Activated CD8-positive, alpha-beta T cell treated with anti-CD3 and anti-CD28 coated beads for 36 hours (primary cell): Measurements from ENCODE around the gene NAPB. TPM values are rescaled to one million over a fixed set of nuclear protein-coding genes. Genes with fewer than 3 reads are reported as not detected.

Experiments
- ATAC-seq: fragments of 200-7000 bp; cut with Tn5 transposase; one replicate; pipeline ENCODE4 v1.10.0; 2021; ENCODE audit warnings: mild to moderate bottlenecking, moderate library complexity
- CTCF ChIA-PET: fragments of 350-600 bp; sonication (Branson Sonifier 250); formaldehyde crosslinking; loops from one replicate; lab custom pipeline; 2021; ENCODE audit warnings: antibody characterized with exemption; lab: Charles Lee
- POLR2A ChIA-PET: fragments of 350-600 bp; sonication (Branson Sonifier 250); formaldehyde crosslinking; loops from one replicate; lab custom pipeline; 2021; ENCODE audit warnings: antibody characterized with exemption; lab: Charles Lee
- DNase-seq: peaks from one replicate; pipeline ENCODE4 v3.0.0-alpha.2; 2020
- H3K27ac Mint-ChIP-seq: one replicate; pipeline ENCODE4 v1.8.0; 2021; ENCODE audit warnings: mild to moderate bottlenecking, mixed read lengths
- H3K27me3 Mint-ChIP-seq: one replicate; pipeline ENCODE4 v1.8.0; 2021; ENCODE audit warnings: mixed read lengths
- H3K36me3 Mint-ChIP-seq: one replicate; pipeline ENCODE4 v1.8.0; 2021; ENCODE audit warnings: low read depth, mixed read lengths
- H3K4me1 Mint-ChIP-seq: one replicate; pipeline ENCODE4 v1.8.0; 2021; ENCODE audit warnings: low read depth, mixed read lengths
- H3K4me3 Mint-ChIP-seq: one replicate; pipeline ENCODE4 v1.8.0; 2021; ENCODE audit warnings: mild to moderate bottlenecking, moderate library complexity, mixed read lengths
- H3K9me3 Mint-ChIP-seq: one replicate; pipeline ENCODE4 v1.8.0; 2021; ENCODE audit warnings: mixed read lengths
- intact Hi-C: fragments of 100-400 bp; cut with micrococcal nuclease; formaldehyde crosslinking; loops from one replicate; pipeline ENCODE4 v1.10.0; 2022
- total RNA-seq, 2 experiments: library from RNA; stranded (reverse); gene quantifications; one replicate each; pipeline ENCODE4 v1.2.3, GENCODE V29; 2021
- TF ChIP-seq, protein P1 (sequence below): fragments of 200-600 bp; IDR thresholded peaks from one replicate; pipeline ENCODE4 v1.8.0; 2022; ENCODE audit warnings: antibody characterized with exemption, mild to moderate bottlenecking

The NAPB gene
- total RNA-seq, 2 experiments from 2014 or later: 14.3 to 16.8 TPM

- intact Hi-C loops: loop anchor here (5.0 kb wide), 1 partner anchor 42 kb away; no protein-coding TSS in a partner anchor
- H3K9me3 Mint-ChIP-seq: no peaks in the 10 kb centered on the region
- peaks cover 5% of the 10 kb centered on the region for H3K36me3 Mint-ChIP-seq
- ChIA-PET POLR2A (interaction anchor here (1.6 kb wide), 1 partner anchor 10 kb away, joined by 6 read pairs; no protein-coding TSS in a partner anchor), CTCF (interaction anchor here (1.2 to 1.3 kb wide), 2 partner anchors 10 to 18 kb away, joined by 3 to 4 read pairs; no protein-coding TSS in a partner anchor)
- no peak for DNase-seq
- H3K4me3 Mint-ChIP-seq: no peak overlapping the region
- ATAC-seq: no peak
- no peak overlapping the region for H3K27ac Mint-ChIP-seq
- TF ChIP-seq, protein P1, sequence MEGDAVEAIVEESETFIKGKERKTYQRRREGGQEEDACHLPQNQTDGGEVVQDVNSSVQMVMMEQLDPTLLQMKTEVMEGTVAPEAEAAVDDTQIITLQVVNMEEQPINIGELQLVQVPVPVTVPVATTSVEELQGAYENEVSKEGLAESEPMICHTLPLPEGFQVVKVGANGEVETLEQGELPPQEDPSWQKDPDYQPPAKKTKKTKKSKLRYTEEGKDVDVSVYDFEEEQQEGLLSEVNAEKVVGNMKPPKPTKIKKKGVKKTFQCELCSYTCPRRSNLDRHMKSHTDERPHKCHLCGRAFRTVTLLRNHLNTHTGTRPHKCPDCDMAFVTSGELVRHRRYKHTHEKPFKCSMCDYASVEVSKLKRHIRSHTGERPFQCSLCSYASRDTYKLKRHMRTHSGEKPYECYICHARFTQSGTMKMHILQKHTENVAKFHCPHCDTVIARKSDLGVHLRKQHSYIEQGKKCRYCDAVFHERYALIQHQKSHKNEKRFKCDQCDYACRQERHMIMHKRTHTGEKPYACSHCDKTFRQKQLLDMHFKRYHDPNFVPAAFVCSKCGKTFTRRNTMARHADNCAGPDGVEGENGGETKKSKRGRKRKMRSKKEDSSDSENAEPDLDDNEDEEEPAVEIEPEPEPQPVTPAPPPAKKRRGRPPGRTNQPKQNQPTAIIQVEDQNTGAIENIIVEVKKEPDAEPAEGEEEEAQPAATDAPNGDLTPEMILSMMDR: no peak
- H3K4me1 Mint-ChIP-seq: peaks cover 58% of the 10 kb centered on the region
- H3K27me3 Mint-ChIP-seq: no peaks in the 10 kb centered on the region
These were observed 11.5 kb downstream of the NAPB start for GRCh38 chr20:23409800-23410199.

DNA sequence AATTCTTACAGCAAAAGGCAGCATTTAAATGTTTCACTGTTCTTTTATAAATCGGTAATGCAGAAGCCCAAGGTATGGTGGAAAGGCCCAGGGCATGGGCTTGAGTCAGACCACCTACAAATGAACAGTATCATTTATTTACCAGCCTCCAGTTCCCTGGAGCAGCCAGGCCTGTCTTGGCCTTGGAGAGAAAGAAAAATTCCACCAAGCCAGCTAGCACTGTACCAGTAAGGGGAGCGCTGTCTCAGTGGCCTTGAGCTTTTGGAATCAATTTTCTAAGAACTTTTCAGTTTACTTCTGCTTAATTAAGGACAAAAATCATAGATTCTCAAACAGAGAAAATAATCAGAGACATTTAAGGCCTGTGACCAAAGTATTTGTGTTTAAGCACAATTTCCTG, 12.3 kb downstream of the NAPB start:
- H3K9me3 Mint-ChIP-seq: no peaks in the 10 kb centered on the region
- TF ChIP-seq, protein P1: no peak
- POLR2A ChIA-PET: interaction anchor here (1.6 kb wide), 1 partner anchor 11 kb away, joined by 6 read pairs; no protein-coding TSS in a partner anchor
- H3K27ac Mint-ChIP-seq: no peak overlapping the region
- peaks cover 61% of the 10 kb centered on the region for H3K4me1 Mint-ChIP-seq
- no peak overlapping the region for H3K4me3 Mint-ChIP-seq
- ATAC-seq (no peak), DNase-seq (no peak)
- CTCF ChIA-PET: interaction anchor here (1.3 kb wide), 1 partner anchor 10 kb away, joined by 4 read pairs; no protein-coding TSS in a partner anchor
- intact Hi-C loops: loop anchor here (5.0 kb wide), 1 partner anchor 42 kb away; no protein-coding TSS in a partner anchor
- peaks cover 5% of the 10 kb centered on the region for H3K36me3 Mint-ChIP-seq
- H3K27me3 Mint-ChIP-seq: no peaks in the 10 kb centered on the region

DNA sequence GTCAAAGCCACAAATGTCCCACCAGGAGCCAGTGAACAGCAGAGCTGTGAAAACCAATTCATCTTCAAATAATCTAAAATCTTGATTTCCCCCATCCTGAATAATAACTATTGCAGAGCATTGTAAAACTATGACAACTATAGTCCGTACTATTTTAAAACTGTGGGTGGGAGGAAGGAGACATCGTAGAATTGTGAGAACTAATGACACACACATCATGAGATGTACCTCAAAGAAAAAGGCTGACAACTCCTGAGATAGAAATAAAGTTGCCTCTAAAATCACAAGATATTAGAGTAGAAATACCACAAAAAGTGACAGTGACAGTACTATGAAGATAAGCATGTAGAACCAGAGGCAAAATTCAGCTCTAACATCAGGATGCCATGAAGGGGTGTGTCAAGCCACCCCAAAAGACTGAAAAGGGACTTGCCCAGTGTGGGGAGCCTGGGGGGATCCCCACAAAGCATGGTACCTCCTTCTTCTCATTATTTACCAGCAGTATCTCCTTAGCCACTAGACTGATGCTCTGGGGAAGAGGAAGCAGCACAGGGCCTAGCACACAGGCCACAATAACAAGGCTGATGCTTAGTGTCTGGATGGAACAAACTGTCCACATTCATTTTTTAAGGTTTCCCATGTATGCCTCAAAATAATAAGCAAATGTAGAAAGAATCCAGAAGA, 13.4 kb downstream of the NAPB start:
- Mint-ChIP-seq H3K36me3 (peaks cover 5% of the 10 kb centered on the region), H3K4me1 (peaks cover 59% of the 10 kb centered on the region), H3K9me3 (no peaks in the 10 kb centered on the region), H3K4me3 (no peak overlapping the region), H3K27me3 (no peaks in the 10 kb centered on the region), H3K27ac (peak overlapping the region; percentile 80)
- TF ChIP-seq, protein P1: no peak
- CTCF ChIA-PET: interaction anchor here (1.0 to 1.4 kb wide), 4 partner anchors 8 to 34 kb away, joined by 3 to 5 read pairs (median 3); partner anchors contain the start of gene NAPB
- intact Hi-C loops: loop anchor here (5.0 kb wide), 1 partner anchor 41 kb away; no protein-coding TSS in a partner anchor
- POLR2A ChIA-PET: interaction anchor here (1.4 kb wide), 1 partner anchor 12 kb away, joined by 4 read pairs; no protein-coding TSS in a partner anchor
- DNase-seq (peak; percentile 64), ATAC-seq (peak; percentile 99)

DNA sequence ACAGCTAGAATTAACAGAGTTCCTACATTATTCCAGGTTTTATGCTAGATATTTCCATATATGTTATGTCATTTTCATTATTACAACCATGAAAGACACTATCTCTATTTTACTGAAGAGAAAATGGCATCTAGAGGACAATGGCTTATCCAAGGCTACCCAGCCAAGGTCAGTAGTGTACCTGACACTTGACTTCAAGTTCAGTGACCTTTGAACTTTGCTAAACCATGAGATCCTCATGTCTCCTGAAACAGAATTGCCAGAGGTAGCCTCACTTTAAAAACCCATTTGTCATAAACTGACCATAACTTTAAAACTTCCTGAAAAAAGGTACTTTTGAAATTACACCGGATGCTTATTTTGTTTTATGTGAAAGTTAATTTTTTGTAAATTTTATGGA, 14.4 kb downstream of the NAPB start:
- Mint-ChIP-seq H3K36me3 (peaks cover 5% of the 10 kb centered on the region), H3K27me3 (no peaks in the 10 kb centered on the region), H3K9me3 (no peaks in the 10 kb centered on the region), H3K27ac (no peak overlapping the region), H3K4me1 (peaks cover 61% of the 10 kb centered on the region), H3K4me3 (no peak overlapping the region)
- DNase-seq (no peak), ATAC-seq (no peak)
- TF ChIP-seq, protein P1: no peak
- ChIA-PET POLR2A (interaction anchor here (1.4 kb wide), 1 partner anchor 13 kb away, joined by 4 read pairs; no protein-coding TSS in a partner anchor), CTCF (interaction anchor here (1.0 to 1.4 kb wide), 3 partner anchors 9 to 35 kb away, joined by 3 read pairs; no protein-coding TSS in a partner anchor)
- intact Hi-C loops: loop anchor here (5.0 kb wide), 1 partner anchor 40 kb away; no protein-coding TSS in a partner anchor
